Measurements from ENCODE around the gene UGT1A6. TPM values are rescaled to one million over a fixed set of nuclear protein-coding genes. Genes with fewer than 3 reads are reported as not detected.

Gene UGT1A6
- total and polyA plus RNA-seq, 2 of the 13 experiments (the other 11 are each of a cell fraction or from before 2014, with no cell fraction given): 0.25 TPM; not detected in 1

- no peak overlapping the region for H3K4me3 ChIP-seq (replicated peaks in 1 of 3; ENCODE audit: insufficient read depth in 1 of 3, low read depth in 2 of 3, low read length in 3 of 3)
- H3K9ac ChIP-seq (ENCODE audit: insufficient read depth, low read depth, low read length): no peak overlapping the region
- no peak overlapping the region for H3K27ac ChIP-seq (ENCODE audit: extremely low read length, insufficient read depth, low read length)
- no peaks in the 10 kb centered on the region for H3K4me1 ChIP-seq (ENCODE audit: insufficient read depth, low read length)
- H3K9me3 ChIP-seq (ENCODE audit: low read length): no peaks in the 10 kb centered on the region
- H3K79me2 ChIP-seq (ENCODE audit: insufficient read depth, low read length): no peaks in the 10 kb centered on the region
- H2AFZ ChIP-seq (ENCODE audit: low read length): no peak overlapping the region
- ChIA-PET CTCF (ENCODE audit: low intra/inter-chr PET ratio, low total read pairs) (no interaction called here), POLR2A (no interaction called here)
- intact Hi-C loops (cut with micrococcal nuclease; ENCODE audit: unreplicated experiment): loop anchor here (5.0 kb wide), 3 partner anchors 132 to 312 kb away; no protein-coding TSS in a partner anchor
- ATAC-seq (no peak), FAIRE-seq (no peak), DNase-seq (ENCODE audit: low spot score) (no peak)
- no TSS peak for BruUV-seq (replicated peaks)
- no peaks in the 10 kb centered on the region for H3K36me3 ChIP-seq (replicated peaks in 1 of 2; ENCODE audit: control insufficient read depth in 1 of 2, insufficient read depth in 2 of 2, low read length in 2 of 2)
- 74% methylated on average over 2 of the region's 2 CpGs for WGBS (ENCODE audit: low lambda C conversion rate)
- no peaks in the 10 kb centered on the region for H4K20me1 ChIP-seq (ENCODE audit: insufficient read depth, low read length)
- no peaks in the 10 kb centered on the region; a peak in 1 of 5 replicates for H3K27me3 ChIP-seq (ENCODE audit: control insufficient read depth in 1 of 2, insufficient read depth in 2 of 2, low read length in 2 of 2)
- in situ Hi-C loops (cut with HindIII; ENCODE audit: extremely low pct_ligation_motif_present, low pct_unique_long_range_greater_than_20kb): no loop called here
- TF ChIP-seq AGO1 (IDR thresholded peaks at IDR 0.05; ENCODE audit: low read depth, low read length, poor library complexity, severe bottlenecking) (no peak), ZNF761 (CRISPR knock-in tag; conservative IDR thresholded peaks at IDR 0.05) (no peak), ZFP90 (CRISPR knock-in tag; IDR thresholded peaks at IDR 0.05; ENCODE audit: borderline replicate concordance) (no peak), ZSCAN9 (CRISPR knock-in tag; IDR thresholded peaks at IDR 0.05; ENCODE audit: borderline replicate concordance) (no peak), CBFB (CRISPR knock-in tag; IDR thresholded peaks at IDR 0.05) (no peak), CREB3 (CRISPR knock-in tag; IDR thresholded peaks at IDR 0.05) (no peak), ZNF878 (CRISPR knock-in tag; IDR thresholded peaks at IDR 0.05) (no peak), ZNF7 (CRISPR knock-in tag; IDR thresholded peaks at IDR 0.05) (no peak), HNRNPH1 (optimal IDR thresholded peaks at IDR 0.05; ENCODE audit: low read depth, low read length) (no peak), PLRG1 (conservative IDR thresholded peaks at IDR 0.05) (no peak), ZKSCAN8 (CRISPR knock-in tag; IDR thresholded peaks at IDR 0.05; ENCODE audit: borderline replicate concordance) (no peak), ZNF709 (CRISPR knock-in tag; IDR thresholded peaks at IDR 0.05) (no peak), ZNF512 (CRISPR knock-in tag; IDR thresholded peaks at IDR 0.05) (no peak), MED13 (CRISPR knock-in tag; IDR thresholded peaks at IDR 0.05) (no peak), ARID5B (CRISPR knock-in tag; IDR thresholded peaks at IDR 0.05) (no peak), SMAD3 (CRISPR knock-in tag; IDR thresholded peaks at IDR 0.05) (no peak)
- no peak overlapping the region for H3K4me2 ChIP-seq (ENCODE audit: low read depth, low read length)
Measured at GRCh38 chr2:233714121-233714520, 21.4 kb downstream of the UGT1A6 start.

All from HepG2 (cell line).